ENCODE results near the gene RASSF4. TPM values are rescaled to one million over a fixed set of nuclear protein-coding genes. Genes with fewer than 3 reads are reported as not detected.

The RASSF4 gene
- total and polyA plus RNA-seq, 2 donors from 2014 or later: 76.4 to 83.1 TPM

DNA sequence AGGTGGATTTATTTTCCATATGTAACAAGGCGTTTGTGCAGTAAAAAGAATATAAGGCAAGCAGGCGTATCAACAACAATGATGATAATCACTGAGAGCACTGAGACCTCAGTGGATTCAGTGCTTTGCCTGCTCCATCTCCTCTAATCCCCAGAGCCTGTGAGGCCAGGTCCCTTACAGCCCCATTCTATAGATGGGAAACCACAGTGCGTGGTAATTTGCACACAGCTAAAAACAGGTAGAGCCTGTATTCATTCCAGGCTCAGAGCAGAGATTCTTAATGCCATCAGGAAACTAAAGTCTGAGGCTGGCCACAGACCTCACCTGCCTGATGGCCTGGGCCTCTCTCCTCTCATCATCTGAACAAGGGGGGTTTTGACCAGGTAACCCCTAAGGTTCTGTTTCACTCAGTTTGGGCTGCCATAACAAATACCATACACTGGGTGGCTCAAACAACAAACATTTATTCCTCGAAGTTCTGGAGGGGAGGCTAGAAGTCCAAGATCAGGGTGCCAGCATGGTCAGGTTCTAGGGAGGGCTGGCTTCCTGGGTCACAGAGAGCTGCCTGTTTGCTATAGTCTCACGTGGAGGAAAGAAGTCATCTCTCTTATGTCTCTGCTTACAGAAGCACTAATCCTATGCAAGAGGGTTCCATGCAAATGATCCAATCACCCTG, 10.3 kb upstream of the RASSF4 start:
- H3K27ac ChIP-seq (ENCODE audit: low read depth in 2 of 2, low read length in 2 of 2): peak overlapping the region in 1 of 2 donors; percentile 2
- intact Hi-C loops (cut with DNase I): no loop called here

GRCh38 chr10:44949915-44950314, 9.7 kb upstream of the RASSF4 start:
- Histone ChIP-seq H3K4me1 (ENCODE audit: control insufficient read depth in 2 of 3, insufficient read depth in 2 of 3, low read depth in 1 of 3, low read length in 3 of 3) (peaks cover 0 to 21% (median 11%) of the 10 kb centered on the region in 3 donors), H3K27ac (ENCODE audit: low read depth in 2 of 2, low read length in 2 of 2) (peak overlapping the region in 1 of 2 donors; percentile 2)
- peak in 1 of 5 donors; percentile 14 for DNase-seq

More for the DNA sequence above, 10.3 kb upstream of the RASSF4 start:
- H3K27me3 ChIP-seq (ENCODE audit: control insufficient read depth, insufficient read depth, low read length): no peaks in the 10 kb centered on the region
- H3K9ac ChIP-seq (ENCODE audit: low read length in 3 of 3): no peak overlapping the region
- FAIRE-seq (no peak), DNase-seq (peak in 1 of 5 donors; percentile 6)
- no peak for TF ChIP-seq CTCF (IDR thresholded peaks at IDR 0.05; ENCODE audit: borderline replicate concordance, extremely low read depth, insufficient read depth)
- H3K4me1 ChIP-seq (ENCODE audit: control insufficient read depth in 2 of 3, insufficient read depth in 2 of 3, low read depth in 1 of 3, low read length in 3 of 3): peaks cover 0 to 21% (median 11%) of the 10 kb centered on the region in 3 donors
- no peaks in the 10 kb centered on the region for H3K36me3 ChIP-seq (ENCODE audit: control insufficient read depth in 2 of 3, insufficient read depth in 3 of 3, low read length in 3 of 3)
- H3K4me3 ChIP-seq (ENCODE audit: low read length in 3 of 3): no peak overlapping the region
- H3K9me3 ChIP-seq (ENCODE audit: control insufficient read depth in 2 of 3, insufficient read depth in 1 of 3, low read length in 3 of 3): peaks cover 0 to 4% (median 2%) of the 10 kb centered on the region in 3 donors

GRCh38 chr10:44950326-44951225, 9.0 kb upstream of the RASSF4 start:
- H3K4me3 ChIP-seq (ENCODE audit: low read length in 3 of 3): no peak overlapping the region
- no peak overlapping the region for H3K27ac ChIP-seq (ENCODE audit: low read depth in 2 of 2, low read length in 2 of 2)
- H3K4me1 ChIP-seq (ENCODE audit: control insufficient read depth in 2 of 3, insufficient read depth in 2 of 3, low read depth in 1 of 3, low read length in 3 of 3): peaks cover 0 to 21% (median 11%) of the 10 kb centered on the region in 3 donors
- no peak overlapping the region for H3K9ac ChIP-seq (ENCODE audit: low read length in 3 of 3)
- H3K36me3 ChIP-seq (ENCODE audit: control insufficient read depth in 2 of 3, insufficient read depth in 3 of 3, low read length in 3 of 3): no peaks in the 10 kb centered on the region
- intact Hi-C loops (cut with DNase I): no loop called here
- TF ChIP-seq CTCF (IDR thresholded peaks at IDR 0.05; ENCODE audit: borderline replicate concordance, extremely low read depth, insufficient read depth): no peak
- FAIRE-seq: no peak
- peak in 1 of 5 donors; percentile 13 for DNase-seq
- H3K9me3 ChIP-seq (ENCODE audit: control insufficient read depth in 2 of 3, insufficient read depth in 1 of 3, low read length in 3 of 3): no peaks in the 10 kb centered on the region
- no peaks in the 10 kb centered on the region for H3K27me3 ChIP-seq (ENCODE audit: control insufficient read depth, insufficient read depth, low read length)

More at GRCh38 chr10:44949915-44950314, 9.7 kb upstream of the RASSF4 start:
- TF ChIP-seq CTCF (IDR thresholded peaks at IDR 0.05; ENCODE audit: borderline replicate concordance, extremely low read depth, insufficient read depth): no peak
- no peak for FAIRE-seq
- H3K36me3 ChIP-seq (ENCODE audit: control insufficient read depth in 2 of 3, insufficient read depth in 3 of 3, low read length in 3 of 3): no peaks in the 10 kb centered on the region
- no peak overlapping the region for H3K4me3 ChIP-seq (ENCODE audit: low read length in 3 of 3)
- no peaks in the 10 kb centered on the region for H3K9me3 ChIP-seq (ENCODE audit: control insufficient read depth in 2 of 3, insufficient read depth in 1 of 3, low read length in 3 of 3)
- intact Hi-C loops (cut with DNase I): no loop called here
- no peak overlapping the region for H3K9ac ChIP-seq (ENCODE audit: low read length in 3 of 3)
- H3K27me3 ChIP-seq (ENCODE audit: control insufficient read depth, insufficient read depth, low read length): no peaks in the 10 kb centered on the region

Data from kidney (tissue), 14 donors.